ENCODE measurements around the gene VPS37C. TPM values are rescaled to one million over a fixed set of nuclear protein-coding genes. Genes with fewer than 3 reads are reported as not detected.

Gene VPS37C
- total RNA-seq, 1 experiment from 2014 or later = 32.7 TPM

DNA sequence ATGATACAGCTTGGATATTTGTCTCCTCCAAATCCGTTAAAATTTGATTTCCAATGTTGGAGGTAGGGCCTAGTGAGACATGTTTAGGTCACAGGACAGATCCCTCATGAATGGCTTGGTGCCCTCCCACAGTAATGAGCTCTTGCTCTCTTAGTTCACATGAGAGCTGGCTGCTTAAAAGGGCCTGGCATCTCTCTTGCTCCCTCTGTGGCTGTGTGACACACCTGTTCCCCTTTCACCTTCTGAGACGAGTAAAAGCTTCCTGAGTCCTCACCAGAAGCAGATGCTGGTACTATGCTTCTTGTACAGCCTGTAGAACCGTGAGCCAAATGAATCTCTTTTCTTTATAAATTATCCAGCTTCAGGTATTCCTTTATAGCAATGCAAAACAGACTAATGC lies 3.5 kb downstream of the VPS37C start:
- intact Hi-C loops (cut with micrococcal nuclease; ENCODE audit: unreplicated experiment) = no loop called here
- Histone ChIP-seq H3K27ac (ENCODE audit: low read depth, low read length, poor library complexity, severe bottlenecking) (no peak overlapping the region), H3K27me3 (replicated peaks; ENCODE audit: insufficient read depth, low read depth, low read length, poor library complexity) (no peaks in the 10 kb centered on the region), H3K4me3 (ENCODE audit: low read depth, low read length, poor library complexity, severe bottlenecking) (no peak overlapping the region), H3K9me3 (ENCODE audit: low read depth, low read length, poor library complexity, severe bottlenecking) (peaks cover 25% of the 10 kb centered on the region), H3K36me3 (ENCODE audit: insufficient read depth, low read length, poor library complexity, severe bottlenecking) (peaks cover 10% of the 10 kb centered on the region), H3K4me1 (ENCODE audit: insufficient read depth, low read length, poor library complexity, severe bottlenecking) (no peaks in the 10 kb centered on the region)
- no TSS peak for BruUV-seq (replicated peaks)
- CTCF ChIA-PET = no interaction called here
- POLR2A ChIA-PET (ENCODE audit: low non-redundant PET) = no interaction called here
- no peak for DNase-seq (ENCODE audit: low spot score)
- TF ChIP-seq, protein P1, sequence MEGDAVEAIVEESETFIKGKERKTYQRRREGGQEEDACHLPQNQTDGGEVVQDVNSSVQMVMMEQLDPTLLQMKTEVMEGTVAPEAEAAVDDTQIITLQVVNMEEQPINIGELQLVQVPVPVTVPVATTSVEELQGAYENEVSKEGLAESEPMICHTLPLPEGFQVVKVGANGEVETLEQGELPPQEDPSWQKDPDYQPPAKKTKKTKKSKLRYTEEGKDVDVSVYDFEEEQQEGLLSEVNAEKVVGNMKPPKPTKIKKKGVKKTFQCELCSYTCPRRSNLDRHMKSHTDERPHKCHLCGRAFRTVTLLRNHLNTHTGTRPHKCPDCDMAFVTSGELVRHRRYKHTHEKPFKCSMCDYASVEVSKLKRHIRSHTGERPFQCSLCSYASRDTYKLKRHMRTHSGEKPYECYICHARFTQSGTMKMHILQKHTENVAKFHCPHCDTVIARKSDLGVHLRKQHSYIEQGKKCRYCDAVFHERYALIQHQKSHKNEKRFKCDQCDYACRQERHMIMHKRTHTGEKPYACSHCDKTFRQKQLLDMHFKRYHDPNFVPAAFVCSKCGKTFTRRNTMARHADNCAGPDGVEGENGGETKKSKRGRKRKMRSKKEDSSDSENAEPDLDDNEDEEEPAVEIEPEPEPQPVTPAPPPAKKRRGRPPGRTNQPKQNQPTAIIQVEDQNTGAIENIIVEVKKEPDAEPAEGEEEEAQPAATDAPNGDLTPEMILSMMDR (conservative IDR thresholded peaks at IDR 0.05; ENCODE audit: low read depth, low read length) = no peak
- TF ChIP-seq EZH2 (IDR thresholded peaks at IDR 0.05; ENCODE audit: borderline replicate concordance, low read depth, low read length, poor library complexity, severe bottlenecking) = no peak

DNA sequence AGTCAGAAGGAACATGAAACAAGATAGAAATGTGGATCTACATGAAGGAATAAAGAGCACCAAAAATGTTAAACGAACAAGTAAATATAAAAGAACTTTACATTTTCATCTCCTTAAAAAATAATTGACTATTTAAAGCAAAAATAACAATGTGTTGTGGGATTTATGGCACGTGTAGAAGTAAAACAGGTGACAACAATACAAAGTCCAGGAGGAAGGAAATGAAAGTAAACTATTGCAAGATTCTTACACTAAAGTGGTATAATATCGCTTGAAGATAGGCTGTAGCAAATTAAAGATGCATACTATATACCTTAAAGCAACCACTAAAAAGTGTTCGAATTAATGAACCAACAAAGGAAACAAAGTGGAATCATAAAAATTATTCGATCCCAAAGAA lies 5.5 kb downstream of the VPS37C start:
- intact Hi-C loops (cut with micrococcal nuclease; ENCODE audit: unreplicated experiment) = no loop called here
- ChIA-PET CTCF (no interaction called here), POLR2A (ENCODE audit: low non-redundant PET) (no interaction called here)
- H3K4me1 ChIP-seq (ENCODE audit: insufficient read depth, low read length, poor library complexity, severe bottlenecking) = no peaks in the 10 kb centered on the region
- H3K4me3 ChIP-seq (ENCODE audit: low read depth, low read length, poor library complexity, severe bottlenecking) = no peak overlapping the region
- DNase-seq (ENCODE audit: low spot score) = no peak
- no TSS peak for BruUV-seq (replicated peaks)
- H3K27ac ChIP-seq (ENCODE audit: low read depth, low read length, poor library complexity, severe bottlenecking) = no peak overlapping the region
- no peaks in the 10 kb centered on the region for H3K27me3 ChIP-seq (replicated peaks; ENCODE audit: insufficient read depth, low read depth, low read length, poor library complexity)
- H3K9me3 ChIP-seq (ENCODE audit: low read depth, low read length, poor library complexity, severe bottlenecking) = peaks cover 25% of the 10 kb centered on the region
- peaks cover 10% of the 10 kb centered on the region for H3K36me3 ChIP-seq (ENCODE audit: insufficient read depth, low read length, poor library complexity, severe bottlenecking)
- no peak for TF ChIP-seq EZH2 (IDR thresholded peaks at IDR 0.05; ENCODE audit: borderline replicate concordance, low read depth, low read length, poor library complexity, severe bottlenecking)
- TF ChIP-seq, protein P1 (conservative IDR thresholded peaks at IDR 0.05; ENCODE audit: low read depth, low read length) = no peak

DNA sequence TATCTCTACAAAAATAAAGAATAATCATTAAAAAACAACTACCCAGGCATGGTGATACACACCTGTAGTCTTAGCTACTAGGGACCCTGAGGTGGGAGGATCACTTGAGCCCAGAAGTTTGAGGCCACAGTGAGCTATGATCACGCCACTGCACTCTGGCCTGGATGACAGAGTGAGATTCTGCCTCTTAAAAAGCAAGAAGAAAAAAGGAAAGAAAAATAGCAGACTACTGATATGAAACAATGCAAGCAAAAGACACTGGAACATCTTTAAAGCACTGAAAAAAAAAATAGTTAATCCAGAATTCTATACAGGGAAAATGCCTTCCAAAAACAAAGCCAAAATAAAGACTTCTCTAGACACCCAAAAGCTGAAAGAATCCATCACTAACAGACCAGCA lies 5.9 kb downstream of the VPS37C start:
- H3K4me3 ChIP-seq (ENCODE audit: low read depth, low read length, poor library complexity, severe bottlenecking) = no peak overlapping the region
- H3K27ac ChIP-seq (ENCODE audit: low read depth, low read length, poor library complexity, severe bottlenecking) = no peak overlapping the region
- intact Hi-C loops (cut with micrococcal nuclease; ENCODE audit: unreplicated experiment) = no loop called here
- CTCF ChIA-PET = no interaction called here
- no peak for TF ChIP-seq EZH2 (IDR thresholded peaks at IDR 0.05; ENCODE audit: borderline replicate concordance, low read depth, low read length, poor library complexity, severe bottlenecking)
- TF ChIP-seq, protein P1 (conservative IDR thresholded peaks at IDR 0.05; ENCODE audit: low read depth, low read length) = no peak
- no TSS peak for BruUV-seq (replicated peaks)
- no peaks in the 10 kb centered on the region for H3K27me3 ChIP-seq (replicated peaks; ENCODE audit: insufficient read depth, low read depth, low read length, poor library complexity)
- POLR2A ChIA-PET (ENCODE audit: low non-redundant PET) = no interaction called here
- H3K36me3 ChIP-seq (ENCODE audit: insufficient read depth, low read length, poor library complexity, severe bottlenecking) = peaks cover 10% of the 10 kb centered on the region
- H3K9me3 ChIP-seq (ENCODE audit: low read depth, low read length, poor library complexity, severe bottlenecking) = peaks cover 25% of the 10 kb centered on the region
- H3K4me1 ChIP-seq (ENCODE audit: insufficient read depth, low read length, poor library complexity, severe bottlenecking) = no peaks in the 10 kb centered on the region
- no peak for DNase-seq (ENCODE audit: low spot score)

Measured in A673 (cell line).